Fibroblast of the aortic adventitia (primary cell): ENCODE results near the gene REPIN1. TPM values are rescaled to one million over a fixed set of nuclear protein-coding genes. Genes with fewer than 3 reads are reported as not detected.

ENCODE experiments used
- DNase-seq: peaks from one replicate; pipeline ENCODE4 v3.0.0-alpha.2; 2010; ENCODE audit warnings: low read depth
- H3K4me3 ChIP-seq: 2 replicates; pipeline ENCODE4 v1.5.1; 2011; ENCODE audit warnings: low read depth, mild to moderate bottlenecking, control low read depth, low read length, moderate library complexity
- total RNA-seq: library from RNA; depleted of rRNA; stranded (reverse); fragments of >200 nt; gene quantifications from 2 replicates; pipeline ENCODE4 v1.2.3, GENCODE V29; 2012; ENCODE audit warnings: low replicate concordance
- TF ChIP-seq, protein P1 (sequence below): IDR thresholded peaks from 2 replicates; pipeline ENCODE4 v1.5.1; 2011; ENCODE audit warnings: mild to moderate bottlenecking, low read length, control low read depth, inconsistent platforms; ENCODE audit not compliant: insufficient read depth

REPIN1 gene
- total RNA-seq, 1 donor = 33.6 TPM

DNA sequence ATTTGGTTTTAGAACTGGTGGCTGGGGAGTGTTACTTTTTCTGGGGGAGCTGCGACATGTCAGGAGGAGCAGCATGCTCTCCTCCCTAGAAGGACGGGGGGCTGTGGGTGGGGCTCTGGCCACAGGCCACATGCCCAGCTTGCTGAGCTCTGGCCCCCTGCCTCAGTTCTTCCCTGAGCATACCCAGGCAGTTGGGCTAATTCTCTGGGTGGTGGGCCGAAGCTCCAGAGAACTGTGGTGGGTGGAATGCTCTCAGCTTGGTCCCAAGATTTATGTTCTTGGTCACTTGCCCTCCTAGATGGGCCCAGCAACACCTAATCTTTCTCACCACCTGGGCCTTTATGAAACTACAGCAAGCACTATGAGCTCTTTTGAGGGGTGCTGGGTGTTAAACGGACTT is 5.4 kb downstream of the REPIN1 start:
- TF ChIP-seq, protein P1, sequence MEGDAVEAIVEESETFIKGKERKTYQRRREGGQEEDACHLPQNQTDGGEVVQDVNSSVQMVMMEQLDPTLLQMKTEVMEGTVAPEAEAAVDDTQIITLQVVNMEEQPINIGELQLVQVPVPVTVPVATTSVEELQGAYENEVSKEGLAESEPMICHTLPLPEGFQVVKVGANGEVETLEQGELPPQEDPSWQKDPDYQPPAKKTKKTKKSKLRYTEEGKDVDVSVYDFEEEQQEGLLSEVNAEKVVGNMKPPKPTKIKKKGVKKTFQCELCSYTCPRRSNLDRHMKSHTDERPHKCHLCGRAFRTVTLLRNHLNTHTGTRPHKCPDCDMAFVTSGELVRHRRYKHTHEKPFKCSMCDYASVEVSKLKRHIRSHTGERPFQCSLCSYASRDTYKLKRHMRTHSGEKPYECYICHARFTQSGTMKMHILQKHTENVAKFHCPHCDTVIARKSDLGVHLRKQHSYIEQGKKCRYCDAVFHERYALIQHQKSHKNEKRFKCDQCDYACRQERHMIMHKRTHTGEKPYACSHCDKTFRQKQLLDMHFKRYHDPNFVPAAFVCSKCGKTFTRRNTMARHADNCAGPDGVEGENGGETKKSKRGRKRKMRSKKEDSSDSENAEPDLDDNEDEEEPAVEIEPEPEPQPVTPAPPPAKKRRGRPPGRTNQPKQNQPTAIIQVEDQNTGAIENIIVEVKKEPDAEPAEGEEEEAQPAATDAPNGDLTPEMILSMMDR = no peak
- no peak for DNase-seq
- H3K4me3 ChIP-seq = no peak overlapping the region

- TF ChIP-seq, protein P1 = no peak
- no peak for DNase-seq
- H3K4me3 ChIP-seq = no peak overlapping the region
Observed at GRCh38 chr7:150374472-150374871, 5.8 kb downstream of the REPIN1 start.

- no peak overlapping the region for H3K4me3 ChIP-seq
- TF ChIP-seq, protein P1 = no peak
- DNase-seq = no peak
Observed at GRCh38 chr7:150375662-150376521, 7.3 kb downstream of the REPIN1 start.

- TF ChIP-seq, protein P1 = no peak
- no peak for DNase-seq
- H3K4me3 ChIP-seq = no peak overlapping the region
Observed at GRCh38 chr7:150376560-150376959, 7.9 kb downstream of the REPIN1 start.

DNA sequence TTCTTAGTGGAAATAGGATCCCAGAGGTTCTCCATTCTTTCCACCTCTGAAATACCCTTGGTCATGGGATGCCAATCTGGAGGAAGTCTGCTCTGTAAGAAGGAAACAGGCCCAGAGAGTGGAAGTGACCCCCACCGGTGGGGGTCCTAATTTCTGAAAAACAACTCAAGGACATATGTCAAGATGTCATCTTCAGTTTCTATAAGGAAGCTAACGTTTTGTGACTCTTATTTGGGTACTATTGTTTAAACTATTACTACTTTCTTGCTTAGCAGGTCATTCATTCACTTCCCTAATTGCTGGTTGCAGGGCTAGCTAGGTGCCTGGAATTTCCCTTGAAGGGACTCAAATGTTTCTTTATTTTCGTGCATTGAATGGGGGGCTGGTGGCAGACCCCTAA is 8.6 kb downstream of the REPIN1 start:
- no peak for DNase-seq
- H3K4me3 ChIP-seq = no peak overlapping the region
- TF ChIP-seq, protein P1 = no peak

- TF ChIP-seq, protein P1 = no peak
- H3K4me3 ChIP-seq = no peak overlapping the region
- DNase-seq = no peak
Observed at GRCh38 chr7:150377635-150378034, 9.0 kb downstream of the REPIN1 start.
